ENCODE measurements around the gene INO80B. TPM values are rescaled to one million over a fixed set of nuclear protein-coding genes. Genes with fewer than 3 reads are reported as not detected.

INO80B gene
- total and polyA plus RNA-seq, 2 of the 8 experiments (the other 6 are each of a cell fraction or from before 2014, with no cell fraction given): 3.9 to 18.5 TPM

DNA sequence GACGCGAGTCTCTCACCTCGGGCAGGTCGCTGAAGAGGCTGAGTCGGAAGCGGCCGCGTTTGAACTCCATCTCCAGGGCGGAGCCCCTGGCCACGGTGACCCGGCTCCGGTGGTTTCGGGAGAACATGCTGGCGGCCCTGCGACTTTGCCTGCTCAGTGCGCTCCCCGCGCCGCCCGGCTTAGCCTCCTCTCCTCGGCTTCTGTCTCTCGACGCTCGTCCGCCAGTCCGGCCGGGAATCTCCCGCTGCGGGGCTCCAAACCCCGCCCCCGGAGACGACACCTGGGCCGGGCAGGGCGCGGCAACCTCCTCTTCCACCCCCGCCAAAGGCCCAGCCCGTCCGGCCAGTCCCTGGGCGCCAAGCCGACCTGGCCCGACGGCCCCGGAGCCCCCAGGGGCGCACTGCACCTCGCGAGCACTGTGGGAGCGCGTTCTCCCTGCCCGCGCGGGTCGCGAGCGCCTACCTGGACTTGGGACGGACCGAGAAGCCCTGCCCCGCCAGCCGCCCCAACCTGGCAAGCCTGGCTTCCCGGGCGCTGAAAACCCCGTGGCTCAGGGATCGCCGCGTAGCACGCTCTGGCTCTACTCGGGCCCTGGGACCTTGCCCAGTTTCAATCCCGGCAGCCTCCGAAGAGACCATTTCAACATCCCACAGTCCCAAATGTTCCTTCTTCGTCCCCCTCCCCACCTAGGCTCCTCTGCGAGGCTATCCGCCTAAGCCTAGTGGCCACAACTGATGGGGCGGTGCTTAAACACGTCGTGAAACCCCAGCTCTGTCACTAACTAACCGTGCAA, 13.0 kb upstream of the INO80B start, which contains the start of gene RTKN:
RTKN (minus strand) TSS at position 248 of the 793 bp plus-strand sequence; CDS start at position 127, 121 bp downstream.
- ChIA-PET POLR2A (ENCODE audit: partially characterized antibody) (interaction anchor here (0.5 to 3.9 kb wide), 22 partner anchors 8 to 281 kb away, joined by 3 to 66 read pairs (median 6); partner anchors contain the start of genes C2orf81, CCDC142, INO80B and MRPL53), CTCF (ENCODE audit: partially characterized antibody) (interaction anchor here (0.8 to 2.5 kb wide), 5 partner anchors 8 to 28 kb away, joined by 3 to 5 read pairs (median 3); no protein-coding TSS in a partner anchor)
- TF ChIP-seq TAF7 (optimal IDR thresholded peaks at IDR 0.05; ENCODE audit: borderline replicate concordance, low read depth, low read length): peak; percentile 28
- 0 out of 2 replicates have a peak, but pooled peaks have one; percentile 24 for TF ChIP-seq SUZ12 (IDR thresholded peaks at IDR 0.05; ENCODE audit: low read length)
- TF ChIP-seq POLR2AphosphoS5 (IDR thresholded peaks at IDR 0.05; ENCODE audit: low read depth, low read length): peak; percentile 59
- peak; percentile 63 for TF ChIP-seq MAX (IDR thresholded peaks at IDR 0.05)
- no peak for TF ChIP-seq SP1 (IDR thresholded peaks at IDR 0.05; ENCODE audit: low read depth, low read length)
- TF ChIP-seq RAD21 (IDR thresholded peaks at IDR 0.05 in 1 of 2, conservative IDR thresholded peaks at IDR 0.05 in 1 of 2; ENCODE audit: low read depth in 2 of 2, low read length in 2 of 2): no peak
- TF ChIP-seq TEAD4 (IDR thresholded peaks at IDR 0.05; ENCODE audit: low read depth, low read length): no peak
- TF ChIP-seq RBBP5 (IDR thresholded peaks at IDR 0.05; ENCODE audit: borderline replicate concordance, low read depth, low read length): peak; percentile 71
- TF ChIP-seq, protein P1, sequence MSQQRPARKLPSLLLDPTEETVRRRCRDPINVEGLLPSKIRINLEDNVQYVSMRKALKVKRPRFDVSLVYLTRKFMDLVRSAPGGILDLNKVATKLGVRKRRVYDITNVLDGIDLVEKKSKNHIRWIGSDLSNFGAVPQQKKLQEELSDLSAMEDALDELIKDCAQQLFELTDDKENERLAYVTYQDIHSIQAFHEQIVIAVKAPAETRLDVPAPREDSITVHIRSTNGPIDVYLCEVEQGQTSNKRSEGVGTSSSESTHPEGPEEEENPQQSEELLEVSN (IDR thresholded peaks at IDR 0.05): peak; percentile 57; the same call in 1 of the 2 replicates

More for the DNA sequence above, 13.0 kb upstream of the INO80B start, which contains the start of gene RTKN:
- Histone ChIP-seq H4K91ac (replicated peaks; ENCODE audit: insufficient read length, low read length) (peak within 1 kb of the TSS; percentile 38), H3K18ac (ENCODE audit: extremely low read depth, low read length) (peak within 1 kb of the TSS; percentile 96), H3K27me3 (replicated peaks in 1 of 4; ENCODE audit: control insufficient read depth in 3 of 4, extremely low read depth in 1 of 4, insufficient read depth in 3 of 4, low read length in 3 of 4) (no peaks in the 10 kb centered on the region; a peak in 2 of 7 replicates), H2BK20ac (ENCODE audit: low read length) (no peak within 1 kb of the TSS), H3K27ac (ENCODE audit: low read depth, low read length) (peak within 1 kb of the TSS; percentile 87), H2AFZ (ENCODE audit: low read length) (peak within 1 kb of the TSS; percentile 79), H3K4me1 (replicated peaks in 1 of 4; ENCODE audit: control insufficient read depth in 3 of 4, insufficient read depth in 4 of 4, low read length in 3 of 4) (peaks cover 4 to 21% (median 14%) of the 10 kb centered on the region in 4 experiments; a peak in 6 of 7 replicates), H4K8ac (ENCODE audit: extremely low read depth, insufficient read depth, low read length) (peak within 1 kb of the TSS; percentile 72), H3K4me3 (ENCODE audit: extremely low read depth in 1 of 4, insufficient read depth in 2 of 4, low read depth in 3 of 4, low read length in 4 of 4) (peak within 1 kb of the TSS; percentile 69 to 90 (median 80)), H2BK12ac (ENCODE audit: low read depth, low read length) (peak within 1 kb of the TSS; percentile 39; the same call in 1 of the 2 replicates), H3K23me2 (ENCODE audit: low read depth, low read length) (peaks cover 6% of the 10 kb centered on the region; the same call in 1 of the 2 replicates), H2AK5ac (ENCODE audit: low read depth, low read length) (no peak within 1 kb of the TSS), H3K56ac (replicated peaks; ENCODE audit: insufficient read length, low read depth, low read length) (peak within 1 kb of the TSS; percentile 60), H3K14ac (ENCODE audit: insufficient read length) (no peak within 1 kb of the TSS), H3K36me3 (ENCODE audit: control insufficient read depth in 2 of 4, insufficient read depth in 4 of 4, low read length in 3 of 4) (no peaks in the 10 kb centered on the region), H4K20me1 (replicated peaks in 1 of 2; ENCODE audit: control insufficient read depth in 1 of 2, insufficient read depth in 2 of 2, low read length in 2 of 2) (peaks cover 0 to 6% of the 10 kb centered on the region in 2 experiments), H2BK15ac (ENCODE audit: low read length) (0 out of 2 replicates have a peak within 1 kb of the TSS, but pooled peaks have one; percentile 2), H3K79me2 (ENCODE audit: control insufficient read depth in 1 of 2, insufficient read depth in 2 of 2, low read length in 2 of 2) (peaks cover 4 to 34% of the 10 kb centered on the region in 2 experiments; a peak in 2 of 4 replicates), H3K9ac (replicated peaks in 1 of 4; ENCODE audit: extremely low read depth in 1 of 4, low read depth in 3 of 4, low read length in 3 of 4) (peak within 1 kb of the TSS; percentile 64 to 77 (median 76)), H4K5ac (ENCODE audit: insufficient read length, low read depth, low read length) (peak within 1 kb of the TSS; percentile 72), H3K4ac (replicated peaks; ENCODE audit: insufficient read length, low read depth, low read length) (peak within 1 kb of the TSS; percentile 71), H3K4me2 (ENCODE audit: insufficient read depth in 1 of 2, low read depth in 2 of 2, low read length in 2 of 2) (peak within 1 kb of the TSS; percentile 68 to 92), H3K79me1 (ENCODE audit: low read depth, low read length) (peaks cover 13% of the 10 kb centered on the region; the same call in 1 of the 2 replicates), H3K9me3 (ENCODE audit: insufficient read depth in 2 of 2, low read depth in 1 of 2, low read length in 1 of 2) (no peaks in the 10 kb centered on the region), H2BK120ac (replicated peaks; ENCODE audit: low read depth, low read length) (no peak within 1 kb of the TSS), H3K23ac (ENCODE audit: insufficient read length) (no peak within 1 kb of the TSS), H2BK5ac (ENCODE audit: low read depth, low read length) (peak within 1 kb of the TSS; percentile 81)
- FAIRE-seq (peak; percentile 78), DNase-seq (ENCODE audit: low read depth in 1 of 2, low spot score in 2 of 2) (peak in 1 of 2 experiments; percentile 94)
- 1% methylated on average over 75 of the region's 75 CpGs; no CpG with 5 or more reads in 1 of the 2 experiments for WGBS, 2 experiments (ENCODE audit: extremely low coverage in 1 of 2, insufficient coverage in 1 of 2, insufficient read length in 1 of 2, insufficient replicate concordance in 2 of 2, low coverage in 1 of 2, low lambda C conversion rate in 2 of 2, missing lambda C conversion rate in 1 of 2)
